Chondrocyte (in vitro differentiated cells): ENCODE data around the gene LEMD3. TPM values are rescaled to one million over a fixed set of nuclear protein-coding genes. Genes with fewer than 3 reads are reported as not detected.

ENCODE experiments used
- DNase-seq: peaks from one replicate; pipeline ENCODE4 v3.0.0; 2021; ENCODE audit warnings: mixed read lengths, low spot score
- H3K27ac Mint-ChIP-seq: one replicate; pipeline ENCODE4 v1.8.0; 2021; ENCODE audit warnings: mild to moderate bottlenecking, moderate library complexity, mixed read lengths; ENCODE audit not compliant: unreplicated experiment
- H3K27me3 Mint-ChIP-seq: 2 replicates; pipeline ENCODE4 v1.8.0; 2021; ENCODE audit warnings: low read depth, mixed read lengths
- H3K36me3 Mint-ChIP-seq: 2 replicates; pipeline ENCODE4 v1.8.0; 2021; ENCODE audit warnings: low read depth, mixed read lengths
- H3K4me1 Mint-ChIP-seq: 2 replicates; pipeline ENCODE4 v1.8.0; 2021; ENCODE audit warnings: low read depth, mild to moderate bottlenecking, mixed read lengths
- H3K4me3 Mint-ChIP-seq: one replicate; pipeline ENCODE4 v1.8.0; 2021; ENCODE audit warnings: mild to moderate bottlenecking, moderate library complexity, mixed read lengths; ENCODE audit not compliant: unreplicated experiment
- H3K9me3 Mint-ChIP-seq: 2 replicates; pipeline ENCODE4 v1.8.0; 2021; ENCODE audit warnings: low read depth, mixed read lengths
- CTCF ChIP-seq: fragments of 200-600 bp; sonication (generic); IDR thresholded peaks from 2 replicates; pipeline ENCODE4 v1.5.0; 2021; ENCODE audit warnings: antibody characterized with exemption, mild to moderate bottlenecking, moderate library complexity
- total RNA-seq: library from RNA; stranded (reverse); gene quantifications from 3 replicates; pipeline ENCODE4 v1.2.1, GENCODE V29; 2021

The LEMD3 gene
- total RNA-seq, 1 donor from 2014 or later = 21.8 TPM

DNA sequence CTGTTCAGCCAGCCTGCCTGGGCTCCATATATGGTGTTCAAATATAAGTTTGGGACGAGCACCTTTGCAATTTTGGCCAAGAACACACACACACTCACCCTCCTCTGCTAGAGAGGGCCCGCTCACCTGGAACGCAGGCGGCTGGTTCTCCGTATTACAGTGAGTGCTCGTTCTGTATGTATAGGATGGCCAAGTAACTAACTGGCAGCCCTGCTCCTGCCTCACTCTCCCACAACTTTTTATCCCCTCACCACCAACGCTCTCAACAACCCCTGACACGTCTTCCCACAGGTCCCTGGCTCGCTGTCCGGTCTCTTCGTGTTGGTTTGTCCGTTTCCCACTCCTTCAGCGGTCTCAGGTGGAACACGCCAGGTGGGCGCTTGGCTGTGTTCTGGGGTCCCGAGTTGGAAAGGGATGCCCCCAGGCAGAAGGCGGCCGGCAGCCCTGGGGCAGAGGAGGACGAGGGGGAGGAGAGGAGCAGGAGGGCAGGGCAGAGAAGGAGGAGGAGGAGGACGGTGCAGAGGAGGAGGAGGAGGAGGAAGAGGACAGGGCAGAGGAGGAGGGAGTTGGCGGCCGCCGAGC is 108.7 kb downstream of the LEMD3 start:
- no peak for TF ChIP-seq CTCF
- peak; percentile 83 for DNase-seq
- peak overlapping the region; percentile 83 for H3K27ac Mint-ChIP-seq
- H3K4me3 Mint-ChIP-seq = peak overlapping the region; percentile 82
- no peaks in the 10 kb centered on the region for H3K9me3 Mint-ChIP-seq
- no peaks in the 10 kb centered on the region for H3K27me3 Mint-ChIP-seq
- peaks cover 7% of the 10 kb centered on the region for H3K4me1 Mint-ChIP-seq
- H3K36me3 Mint-ChIP-seq = no peaks in the 10 kb centered on the region

DNA sequence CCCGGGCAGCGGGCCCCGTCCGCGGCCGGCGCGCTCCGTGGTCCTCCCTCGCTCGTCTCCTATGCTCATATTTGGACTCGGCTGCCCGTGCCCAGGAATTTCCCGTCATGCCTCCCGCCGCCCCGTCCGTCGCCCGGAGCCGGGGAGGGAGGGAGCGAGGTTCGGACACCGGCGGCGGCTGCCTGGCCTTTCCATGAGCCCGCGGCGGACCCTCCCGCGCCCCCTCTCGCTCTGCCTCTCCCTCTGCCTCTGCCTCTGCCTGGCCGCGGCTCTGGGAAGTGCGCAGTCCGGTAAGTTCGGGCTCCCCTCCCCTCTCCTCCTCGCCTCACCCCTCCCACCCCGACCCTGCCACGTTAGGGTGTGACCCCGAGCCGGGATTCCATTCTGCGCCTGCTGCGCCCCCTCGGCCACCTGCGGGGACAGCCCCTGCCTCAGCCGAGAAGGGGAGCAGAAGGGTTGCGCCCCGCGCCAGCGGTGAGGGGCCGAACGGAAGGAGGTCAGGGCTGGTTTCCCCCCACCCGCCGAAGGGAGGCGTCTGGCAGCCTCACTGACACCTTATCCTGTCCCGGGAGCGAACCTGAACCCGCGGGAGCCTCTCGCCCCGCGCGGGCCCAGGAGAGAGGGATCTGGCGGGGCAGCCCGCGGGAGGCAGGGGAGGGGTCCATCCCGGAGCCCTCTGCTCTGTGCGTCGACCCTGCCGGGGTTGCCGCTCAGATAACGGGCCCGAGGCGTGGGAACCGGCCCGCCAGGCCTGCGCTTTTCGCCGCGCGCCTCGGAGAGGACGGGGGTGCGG is 109.4 kb downstream of the LEMD3 start, which contains the start of gene MSRB3:
Gene MSRB3 (plus strand): TSS at position 108 of the 793 bp plus-strand sequence. CDS start 29,897 bp downstream, outside the sequence.
- DNase-seq = peak; percentile 92
- Mint-ChIP-seq H3K4me3 (peak within 1 kb of the TSS; percentile 82), H3K9me3 (no peaks in the 10 kb centered on the region), H3K27me3 (no peaks in the 10 kb centered on the region), H3K4me1 (peaks cover 7% of the 10 kb centered on the region), H3K36me3 (no peaks in the 10 kb centered on the region), H3K27ac (peak within 1 kb of the TSS; percentile 92)
- peak; percentile 68 for TF ChIP-seq CTCF

GRCh38 chr12:65279369-65280112 is 110.2 kb downstream of the LEMD3 start:
- no peaks in the 10 kb centered on the region for H3K36me3 Mint-ChIP-seq
- H3K4me1 Mint-ChIP-seq = peaks cover 7% of the 10 kb centered on the region
- H3K27ac Mint-ChIP-seq = peak overlapping the region; percentile 92
- H3K4me3 Mint-ChIP-seq = peak overlapping the region; percentile 82
- H3K9me3 Mint-ChIP-seq = no peaks in the 10 kb centered on the region
- H3K27me3 Mint-ChIP-seq = no peaks in the 10 kb centered on the region
- DNase-seq = no peak
- no peak for TF ChIP-seq CTCF

DNA sequence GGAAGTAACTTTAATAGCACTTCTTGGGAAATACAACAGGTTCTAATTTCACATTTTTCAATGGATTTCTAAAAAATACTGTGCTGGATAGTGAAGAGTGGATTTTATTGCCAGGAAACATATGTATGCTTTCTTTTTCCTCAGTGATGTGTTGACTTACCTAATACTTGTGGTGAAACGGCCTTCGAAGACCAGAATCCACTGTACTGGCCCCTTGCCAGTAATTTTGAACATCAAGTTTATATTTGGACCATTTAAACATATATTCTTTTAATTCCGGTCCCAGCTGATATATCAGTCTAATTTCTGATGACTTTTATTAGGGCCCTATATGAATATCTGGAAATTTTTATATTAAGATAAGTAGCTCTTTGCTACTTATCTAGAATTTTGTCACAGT is 110.9 kb downstream of the LEMD3 start:
- H3K27ac Mint-ChIP-seq = peak overlapping the region; percentile 92
- DNase-seq = no peak

More for the DNA sequence above, 110.9 kb downstream of the LEMD3 start:
- TF ChIP-seq CTCF = no peak
- peaks cover 10% of the 10 kb centered on the region for H3K4me1 Mint-ChIP-seq
- H3K27me3 Mint-ChIP-seq = no peaks in the 10 kb centered on the region
- no peaks in the 10 kb centered on the region for H3K9me3 Mint-ChIP-seq
- peak overlapping the region; percentile 82 for H3K4me3 Mint-ChIP-seq
- H3K36me3 Mint-ChIP-seq = no peaks in the 10 kb centered on the region
